ENCODE data around the gene LCE5A.
"Not testable (repeated sequence)": the region's sequence is repeated elsewhere in the genome, so short reads cannot be mapped to it uniquely, and the experiment has no call there.

Gene LCE5A

GRCh38 chr1:152517237-152517811, 6.7 kb downstream of the LCE5A start:
- no peak for FAIRE-seq

- no peak for FAIRE-seq
Measured at GRCh38 chr1:152519851-152520250, 9.2 kb downstream of the LCE5A start.

- no peak for FAIRE-seq
Measured at GRCh38 chr1:152520561-152521090, 10.0 kb downstream of the LCE5A start.

- FAIRE-seq: no peak
Measured at GRCh38 chr1:152525080-152525641, 14.6 kb downstream of the LCE5A start.

- FAIRE-seq: peak; percentile 90
Measured at GRCh38 chr1:152533327-152533938, 22.8 kb downstream of the LCE5A start.

GRCh38 chr1:152535774-152536173, 25.2 kb downstream of the LCE5A start:
- FAIRE-seq: no peak

GRCh38 chr1:152537496-152537895, 26.9 kb downstream of the LCE5A start:
- FAIRE-seq: no peak

- no peak for FAIRE-seq
Measured at GRCh38 chr1:152539901-152540300, 29.3 kb downstream of the LCE5A start.

- no peak for FAIRE-seq
Measured at GRCh38 chr1:152543820-152544219, 33.2 kb downstream of the LCE5A start.

GRCh38 chr1:152546704-152547103, 36.1 kb downstream of the LCE5A start:
- FAIRE-seq: no peak

GRCh38 chr1:152548358-152548757, 37.8 kb downstream of the LCE5A start:
- not testable (repeated sequence) for FAIRE-seq

Measured in TTC549 (cell line).